ENCODE measurements around the gene GULP1.

GRCh38 chr2:188572592-188572991 lies 280.9 kb downstream of the GULP1 start:
- TF ChIP-seq ZNF740 (CRISPR knock-in tag; IDR thresholded peaks at IDR 0.05) (no peak), ZHX1 (CRISPR knock-in tag; IDR thresholded peaks at IDR 0.05; ENCODE audit: low read depth) (no peak), HIC2 (CRISPR knock-in tag; IDR thresholded peaks at IDR 0.05; ENCODE audit: low read depth) (no peak), SIN3A (IDR thresholded peaks at IDR 0.05; ENCODE audit: borderline replicate concordance, low read depth, low read length) (no peak), XRCC5 (optimal IDR thresholded peaks at IDR 0.05; ENCODE audit: low read length) (no peak)

All from HepG2 (cell line).